Activated T-helper 1 cell treated with anti-CD3 and anti-CD28 coated beads, Interleukin-2, amount 50 U/mL, for 16 hours (primary cell): Measurements from ENCODE around the gene SPRR2F.

Experiments used
- DNase-seq, 2 donors: peaks; one replicate each; pipeline ENCODE4 v3.0.0-alpha.2; 2020; ENCODE audit warnings: low read depth in 1 of 2, low spot score in 1 of 2

Gene SPRR2F

DNA sequence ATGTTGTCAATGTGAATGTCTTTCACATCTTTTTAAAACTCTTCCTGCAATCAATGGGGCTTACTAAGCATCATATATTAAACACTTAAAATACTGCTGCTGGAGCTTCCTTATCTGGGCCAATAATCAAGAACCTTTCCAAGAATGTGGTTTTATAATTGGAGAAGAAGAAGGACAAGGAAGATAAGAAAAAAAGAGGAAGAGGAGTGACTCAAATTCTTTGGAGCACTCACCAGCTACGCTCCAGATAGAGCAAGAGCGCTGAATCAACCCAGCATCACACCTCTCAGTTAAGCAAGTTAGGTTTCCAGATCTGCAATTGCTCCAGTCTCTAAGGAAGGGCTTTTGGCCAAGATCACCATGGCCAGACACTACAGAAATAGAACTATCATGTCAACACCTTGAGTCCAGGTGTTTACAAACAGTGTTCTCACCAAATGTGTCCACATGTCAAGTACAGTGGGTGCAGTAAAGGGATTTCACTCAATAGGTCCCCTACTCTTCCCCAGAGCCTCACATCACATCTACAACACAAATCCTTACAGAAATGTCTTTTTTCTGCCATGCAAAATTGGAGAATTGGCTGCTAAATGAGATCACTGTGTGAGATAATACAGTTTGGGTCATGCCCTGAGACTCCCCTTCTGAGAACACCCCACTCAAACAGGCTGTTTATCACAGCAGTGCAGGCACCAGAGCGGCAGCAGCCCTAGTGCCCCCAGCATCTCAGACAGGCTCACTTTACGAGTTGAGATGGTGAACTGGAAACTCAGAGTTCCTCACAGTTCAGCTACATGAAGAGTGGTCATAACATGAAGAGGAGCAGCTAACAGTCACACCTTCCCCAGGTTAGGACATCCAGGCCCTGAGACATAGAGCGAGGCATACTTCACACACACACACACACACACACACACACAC is 40.2 kb downstream of the SPRR2F start:
- no peak for DNase-seq

DNA sequence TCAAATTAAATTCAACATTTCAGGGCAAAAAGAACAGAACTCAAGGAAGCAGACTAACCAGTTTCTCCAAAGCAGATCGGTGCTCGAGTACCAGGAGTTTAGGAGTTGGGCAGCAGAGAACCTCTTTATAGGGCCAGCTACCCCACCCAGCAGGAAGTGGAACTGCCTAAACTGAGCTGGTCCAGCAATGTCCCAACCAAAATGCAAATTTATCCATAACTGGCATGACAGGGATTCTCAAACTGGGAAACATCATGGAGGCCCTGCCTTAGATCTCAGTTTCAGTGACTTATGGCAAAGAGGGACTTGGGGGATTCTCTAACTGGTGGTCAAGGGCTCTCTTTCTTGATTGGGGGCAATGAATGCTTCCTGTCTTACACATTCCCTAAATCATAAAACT is 41.8 kb downstream of the SPRR2F start, which contains the start of gene SPRR2B:
TSS of gene SPRR2B (minus strand) at position 101 of the 400 bp plus-strand sequence. CDS start 772 bp downstream, outside the sequence.
- DNase-seq: no peak

DNA sequence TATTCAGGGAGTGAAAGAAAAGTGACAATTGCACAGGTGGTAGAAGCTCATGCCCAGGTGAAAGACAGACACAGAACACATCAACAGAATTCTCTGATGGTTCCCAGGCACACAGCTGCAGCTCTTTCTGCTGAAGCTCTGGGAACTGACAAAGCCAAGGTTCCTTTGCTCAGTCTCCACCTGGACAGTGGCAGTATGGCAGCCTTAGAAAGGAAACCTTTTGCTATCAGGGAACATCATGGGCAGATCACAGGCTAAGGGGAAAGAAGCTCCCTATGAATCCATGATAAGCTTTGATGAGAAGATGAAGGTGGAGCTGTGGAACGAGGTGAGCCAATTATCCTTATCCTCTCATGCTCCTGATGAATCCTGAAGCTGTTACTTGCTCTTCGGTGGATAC is 43.1 kb downstream of the SPRR2F start:
- no peak for DNase-seq
